Measurements from ENCODE around the gene DDX1. TPM values are rescaled to one million over a fixed set of nuclear protein-coding genes. Genes with fewer than 3 reads are reported as not detected.

Gene DDX1
- total and polyA plus RNA-seq, 9 of the 15 experiments (the other 6 are each of a cell fraction or from before 2014, with no cell fraction given), result 116 to 277 (median 232) TPM

DNA sequence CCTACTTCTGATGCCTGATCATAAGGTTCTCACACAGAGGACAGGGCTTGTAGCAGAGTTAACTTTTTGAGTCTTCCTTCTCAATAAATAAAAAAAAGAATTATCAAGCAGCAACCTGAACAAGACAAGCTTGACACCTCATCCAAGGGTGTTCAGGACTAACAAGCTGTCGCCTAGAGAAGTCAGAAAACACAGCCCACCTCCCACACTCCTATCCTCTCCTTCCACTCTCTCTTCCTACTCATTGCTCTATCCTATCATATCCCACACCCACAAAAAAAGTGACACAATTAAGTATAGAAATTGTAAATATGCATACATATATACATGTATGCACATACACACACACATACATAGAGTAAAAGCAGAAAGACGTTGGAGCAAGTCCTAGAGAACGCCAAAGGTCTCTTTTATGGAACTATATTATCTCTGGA, 35.9 kb upstream of the DDX1 start (continued):
- no peak for TF ChIP-seq POU5F1 (IDR thresholded peaks at IDR 0.05; ENCODE audit: borderline replicate concordance, low read depth, low read length, partially characterized antibody)
- no peak for TF ChIP-seq GATAD2B (IDR thresholded peaks at IDR 0.05; ENCODE audit: borderline replicate concordance)
- TF ChIP-seq ZBTB8A (IDR thresholded peaks at IDR 0.05; ENCODE audit: partially characterized antibody), result no peak
- TF ChIP-seq ZNF668 (CRISPR knock-in tag; IDR thresholded peaks at IDR 0.05), result no peak
- no peak; the same call in 1 of the 2 replicates for TF ChIP-seq DMBX1 (CRISPR knock-in tag; IDR thresholded peaks at IDR 0.05; ENCODE audit: borderline replicate concordance)
- TF ChIP-seq, protein P1, sequence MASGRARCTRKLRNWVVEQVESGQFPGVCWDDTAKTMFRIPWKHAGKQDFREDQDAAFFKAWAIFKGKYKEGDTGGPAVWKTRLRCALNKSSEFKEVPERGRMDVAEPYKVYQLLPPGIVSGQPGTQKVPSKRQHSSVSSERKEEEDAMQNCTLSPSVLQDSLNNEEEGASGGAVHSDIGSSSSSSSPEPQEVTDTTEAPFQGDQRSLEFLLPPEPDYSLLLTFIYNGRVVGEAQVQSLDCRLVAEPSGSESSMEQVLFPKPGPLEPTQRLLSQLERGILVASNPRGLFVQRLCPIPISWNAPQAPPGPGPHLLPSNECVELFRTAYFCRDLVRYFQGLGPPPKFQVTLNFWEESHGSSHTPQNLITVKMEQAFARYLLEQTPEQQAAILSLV (tag; IDR thresholded peaks at IDR 0.05), result no peak; the same call in 1 of the 2 replicates
- TF ChIP-seq MTF1 (CRISPR knock-in tag; IDR thresholded peaks at IDR 0.05; ENCODE audit: borderline replicate concordance), result no peak
- TF ChIP-seq, protein P2, sequence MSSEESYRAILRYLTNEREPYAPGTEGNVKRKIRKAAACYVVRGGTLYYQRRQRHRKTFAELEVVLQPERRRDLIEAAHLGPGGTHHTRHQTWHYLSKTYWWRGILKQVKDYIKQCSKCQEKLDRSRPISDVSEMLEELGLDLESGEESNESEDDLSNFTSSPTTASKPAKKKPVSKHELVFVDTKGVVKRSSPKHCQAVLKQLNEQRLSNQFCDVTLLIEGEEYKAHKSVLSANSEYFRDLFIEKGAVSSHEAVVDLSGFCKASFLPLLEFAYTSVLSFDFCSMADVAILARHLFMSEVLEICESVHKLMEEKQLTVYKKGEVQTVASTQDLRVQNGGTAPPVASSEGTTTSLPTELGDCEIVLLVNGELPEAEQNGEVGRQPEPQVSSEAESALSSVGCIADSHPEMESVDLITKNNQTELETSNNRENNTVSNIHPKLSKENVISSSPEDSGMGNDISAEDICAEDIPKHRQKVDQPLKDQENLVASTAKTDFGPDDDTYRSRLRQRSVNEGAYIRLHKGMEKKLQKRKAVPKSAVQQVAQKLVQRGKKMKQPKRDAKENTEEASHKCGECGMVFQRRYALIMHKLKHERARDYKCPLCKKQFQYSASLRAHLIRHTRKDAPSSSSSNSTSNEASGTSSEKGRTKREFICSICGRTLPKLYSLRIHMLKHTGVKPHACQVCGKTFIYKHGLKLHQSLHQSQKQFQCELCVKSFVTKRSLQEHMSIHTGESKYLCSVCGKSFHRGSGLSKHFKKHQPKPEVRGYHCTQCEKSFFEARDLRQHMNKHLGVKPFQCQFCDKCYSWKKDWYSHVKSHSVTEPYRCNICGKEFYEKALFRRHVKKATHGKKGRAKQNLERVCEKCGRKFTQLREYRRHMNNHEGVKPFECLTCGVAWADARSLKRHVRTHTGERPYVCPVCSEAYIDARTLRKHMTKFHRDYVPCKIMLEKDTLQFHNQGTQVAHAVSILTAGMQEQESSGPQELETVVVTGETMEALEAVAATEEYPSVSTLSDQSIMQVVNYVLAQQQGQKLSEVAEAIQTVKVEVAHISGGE (CRISPR knock-in tag; IDR thresholded peaks at IDR 0.05), result no peak
- TF ChIP-seq, protein P3, sequence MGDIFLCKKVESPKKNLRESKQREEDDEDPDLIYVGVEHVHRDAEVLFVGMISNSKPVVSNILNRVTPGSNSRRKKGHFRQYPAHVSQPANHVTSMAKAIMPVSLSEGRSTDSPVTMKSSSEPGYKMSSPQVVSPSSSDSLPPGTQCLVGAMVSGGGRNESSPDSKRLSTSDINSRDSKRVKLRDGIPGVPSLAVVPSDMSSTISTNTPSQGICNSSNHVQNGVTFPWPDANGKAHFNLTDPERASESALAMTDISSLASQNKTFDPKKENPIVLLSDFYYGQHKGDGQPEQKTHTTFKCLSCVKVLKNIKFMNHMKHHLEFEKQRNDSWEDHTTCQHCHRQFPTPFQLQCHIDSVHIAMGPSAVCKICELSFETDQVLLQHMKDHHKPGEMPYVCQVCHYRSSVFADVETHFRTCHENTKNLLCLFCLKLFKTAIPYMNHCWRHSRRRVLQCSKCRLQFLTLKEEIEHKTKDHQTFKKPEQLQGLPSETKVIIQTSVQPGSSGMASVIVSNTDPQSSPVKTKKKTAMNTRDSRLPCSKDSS (IDR thresholded peaks at IDR 0.05; ENCODE audit: low read depth, partially characterized antibody), result no peak
- TF ChIP-seq, protein P4, sequence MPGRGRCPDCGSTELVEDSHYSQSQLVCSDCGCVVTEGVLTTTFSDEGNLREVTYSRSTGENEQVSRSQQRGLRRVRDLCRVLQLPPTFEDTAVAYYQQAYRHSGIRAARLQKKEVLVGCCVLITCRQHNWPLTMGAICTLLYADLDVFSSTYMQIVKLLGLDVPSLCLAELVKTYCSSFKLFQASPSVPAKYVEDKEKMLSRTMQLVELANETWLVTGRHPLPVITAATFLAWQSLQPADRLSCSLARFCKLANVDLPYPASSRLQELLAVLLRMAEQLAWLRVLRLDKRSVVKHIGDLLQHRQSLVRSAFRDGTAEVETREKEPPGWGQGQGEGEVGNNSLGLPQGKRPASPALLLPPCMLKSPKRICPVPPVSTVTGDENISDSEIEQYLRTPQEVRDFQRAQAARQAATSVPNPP (IDR thresholded peaks at IDR 0.05; ENCODE audit: borderline replicate concordance, insufficient read depth, insufficient read length), result no peak
- TF ChIP-seq, protein P5, sequence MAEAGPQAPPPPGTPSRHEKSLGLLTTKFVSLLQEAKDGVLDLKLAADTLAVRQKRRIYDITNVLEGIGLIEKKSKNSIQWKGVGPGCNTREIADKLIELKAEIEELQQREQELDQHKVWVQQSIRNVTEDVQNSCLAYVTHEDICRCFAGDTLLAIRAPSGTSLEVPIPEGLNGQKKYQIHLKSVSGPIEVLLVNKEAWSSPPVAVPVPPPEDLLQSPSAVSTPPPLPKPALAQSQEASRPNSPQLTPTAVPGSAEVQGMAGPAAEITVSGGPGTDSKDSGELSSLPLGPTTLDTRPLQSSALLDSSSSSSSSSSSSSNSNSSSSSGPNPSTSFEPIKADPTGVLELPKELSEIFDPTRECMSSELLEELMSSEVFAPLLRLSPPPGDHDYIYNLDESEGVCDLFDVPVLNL (CRISPR knock-in tag; IDR thresholded peaks at IDR 0.05; ENCODE audit: low read depth), result no peak
- TF ChIP-seq MTA1 (IDR thresholded peaks at IDR 0.05; ENCODE audit: borderline replicate concordance), result 0 out of 2 replicates have a peak, but pooled peaks have one; percentile 26
- TF ChIP-seq ZNF436 (CRISPR knock-in tag; IDR thresholded peaks at IDR 0.05), result no peak
- TF ChIP-seq NELFE (IDR thresholded peaks at IDR 0.05; ENCODE audit: insufficient read depth, insufficient read length), result no peak
- TF ChIP-seq ELF1 (tag; IDR thresholded peaks at IDR 0.05), result peak; percentile 9; the same call in 1 of the 2 replicates
- TF ChIP-seq SIX5 (IDR thresholded peaks at IDR 0.05; ENCODE audit: borderline replicate concordance in 1 of 2, insufficient read depth in 1 of 2, low read depth in 1 of 2, low read length in 2 of 2), result no peak

Measured in K562 (cell line).